H1 (cell line): ENCODE measurements around the gene SYNJ2. TPM values are rescaled to one million over a fixed set of nuclear protein-coding genes. Genes with fewer than 3 reads are reported as not detected.

Experiments used
- CBX5 ChIP-seq: fragments of 300-800, 300-1000 bp; sonication (generic); IDR thresholded peaks from 2 replicates; pipeline ENCODE4 v1.7.1; 2016; ENCODE audit warnings: antibody characterized with exemption, low read length, low read depth
- CHD1 ChIP-seq: IDR thresholded peaks from 2 replicates; pipeline ENCODE4 v1.6.1; 2012; ENCODE audit warnings: low read depth, low read length, improper control_type of control experiment
- HDAC2 ChIP-seq, 2 experiments: fragments of 300-600 bp in 1 of 2; sonication (generic) in 1 of 2; IDR thresholded peaks; 2 replicates each; pipeline ENCODE4 v1.6.1; 2011 to 2012; ENCODE audit warnings: low read depth in 2 of 2, low read length in 2 of 2, mild to moderate bottlenecking in 2 of 2, moderate library complexity in 2 of 2, borderline replicate concordance in 1 of 2, inconsistent platforms in 1 of 2
- KDM5A ChIP-seq: fragments of 200-600 bp; IDR thresholded peaks from 2 replicates; pipeline ENCODE4 v1.7.1; 2012; ENCODE audit warnings: mild to moderate bottlenecking, low read length, inconsistent platforms, mixed read lengths
- MAFK ChIP-seq: IDR thresholded peaks from 2 replicates; pipeline ENCODE4 v1.6.1; 2012; ENCODE audit warnings: low read depth, mild to moderate bottlenecking, improper control_type of control experiment, low read length
- SAP30 ChIP-seq: fragments of 300-600 bp; sonication (generic); IDR thresholded peaks from 2 replicates; pipeline ENCODE4 v1.7.1; 2012; ENCODE audit warnings: low read length, moderate library complexity, mild to moderate bottlenecking, inconsistent platforms; ENCODE audit not compliant: insufficient read depth, insufficient replicate concordance
- TAF7 ChIP-seq: optimal IDR thresholded peaks from 2 replicates; pipeline ENCODE3; 2011; ENCODE audit warnings: low read depth, mild to moderate bottlenecking, inconsistent platforms, low read length, moderate library complexity, borderline replicate concordance
- ZNF274 ChIP-seq: IDR thresholded peaks from 2 replicates; pipeline ENCODE4 v1.7.0; 2012; ENCODE audit warnings: low read length, borderline replicate concordance; ENCODE audit errors: extremely low read depth
- polyA plus RNA-seq, 7 experiments: library from polyadenylated mRNA; depleted of rRNA in 3 of 7; stranded (reverse) in 5 of 7; unstranded in 2 of 7; fragments of >200 nt in 5 of 7; fragments of 200-250 nt in 2 of 7; gene quantifications; 1 replicate in 5 of 7; 2 replicates in 1 of 7; 4 replicates in 1 of 7; pipeline versions ENCODE4 v1.2.1 to v1.2.3, GENCODE V29; 2011 to 2013; ENCODE audit warnings: missing spikeins in 2 of 7, mixed read lengths in 2 of 7
- total RNA-seq: library from RNA; stranded (reverse); fragmentation: NEBNext Ultra II Directional; extraction: Animal tissue kit (Norgen Biotek cat#: 25700); gene quantifications from 2 replicates; pipeline ENCODE4 v1.2.1, GENCODE V29; 2021

The SYNJ2 gene
- total and polyA plus RNA-seq, 2 of the 8 experiments (the other 6 are each of a cell fraction or from before 2014, with no cell fraction given) = 3.7 to 13.9 TPM

- TF ChIP-seq SAP30 = no peak
- no peak for TF ChIP-seq MAFK
- TF ChIP-seq HDAC2 (IDR thresholded peaks at IDR 0.05; ENCODE audit: borderline replicate concordance in 1 of 2, low read depth in 2 of 2, low read length in 2 of 2) = peak in 1 of 2 experiments; percentile 78; a peak in 1 of 4 replicates
- TF ChIP-seq ZNF274 = no peak
- no peak for TF ChIP-seq KDM5A
- TF ChIP-seq CBX5 = no peak
- TF ChIP-seq CHD1 = no peak
- TF ChIP-seq TAF7 = no peak
Observed at GRCh38 chr6:157982563-157983405, 1.1 kb downstream of the SYNJ2 start (continued).
